Measurements from ENCODE around the gene KBTBD7.
"Not testable (repeated sequence)": the region's sequence is repeated elsewhere in the genome, so short reads cannot be mapped to it uniquely, and the experiment has no call there.

KBTBD7 gene

DNA sequence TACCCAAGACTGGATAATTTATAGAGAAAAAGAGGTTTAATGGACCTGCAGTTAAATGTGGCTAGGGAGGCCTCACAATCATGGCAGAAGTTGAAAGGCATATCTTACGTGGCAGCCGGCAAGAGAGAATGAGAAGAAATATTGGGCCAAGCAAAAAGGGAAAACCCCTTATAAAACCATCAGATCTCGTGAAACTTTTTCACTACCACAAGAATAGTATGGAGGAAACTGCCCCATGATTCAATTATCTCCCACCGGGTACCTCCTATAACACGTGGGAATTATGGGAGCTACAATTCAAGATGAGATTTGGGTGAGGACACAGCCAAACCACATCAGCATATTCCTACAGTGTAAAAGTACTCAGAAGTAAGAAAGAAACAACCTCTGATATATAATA lies 4.7 kb upstream of the KBTBD7 start:
- in situ Hi-C loops (cut with MboI; ENCODE audit: low sequenced_read_pairs): no loop called here

DNA sequence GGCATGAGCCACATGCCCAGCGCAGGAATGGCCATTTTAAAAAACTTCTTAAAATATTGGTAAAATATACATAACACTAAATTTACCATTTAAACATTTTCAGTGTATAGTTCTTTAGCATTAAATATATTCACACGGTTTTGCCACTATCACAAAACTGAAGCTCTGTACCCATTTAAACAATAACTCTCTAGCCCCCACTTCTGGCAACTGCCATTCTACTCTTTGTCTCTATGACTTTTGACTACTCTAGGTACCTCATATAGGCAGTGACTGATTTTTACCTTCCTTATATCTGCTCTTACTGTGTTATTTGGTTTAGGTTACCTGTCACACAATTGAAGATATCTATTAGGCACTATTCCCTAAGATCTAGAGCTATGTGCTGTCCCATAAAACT lies 2.3 kb upstream of the KBTBD7 start:
- in situ Hi-C loops (cut with MboI; ENCODE audit: low sequenced_read_pairs): no loop called here

- in situ Hi-C loops (cut with MboI; ENCODE audit: low sequenced_read_pairs): no loop called here
Measured at GRCh38 chr13:41196011-41196410, 1.6 kb upstream of the KBTBD7 start.

GRCh38 chr13:41193469-41193868 lies 900 bp downstream of the KBTBD7 start:
- in situ Hi-C loops (cut with MboI; ENCODE audit: low sequenced_read_pairs): no loop called here

- in situ Hi-C loops (cut with MboI; ENCODE audit: low sequenced_read_pairs): no loop called here
Measured at GRCh38 chr13:41188584-41188983, 5.8 kb downstream of the KBTBD7 start.

GRCh38 chr13:41186481-41186880 lies 7.9 kb downstream of the KBTBD7 start:
- in situ Hi-C loops (cut with MboI; ENCODE audit: low sequenced_read_pairs): no loop called here

- in situ Hi-C loops (cut with MboI; ENCODE audit: low sequenced_read_pairs): no loop called here
Measured at GRCh38 chr13:41182231-41182630, 12.1 kb downstream of the KBTBD7 start.

DNA sequence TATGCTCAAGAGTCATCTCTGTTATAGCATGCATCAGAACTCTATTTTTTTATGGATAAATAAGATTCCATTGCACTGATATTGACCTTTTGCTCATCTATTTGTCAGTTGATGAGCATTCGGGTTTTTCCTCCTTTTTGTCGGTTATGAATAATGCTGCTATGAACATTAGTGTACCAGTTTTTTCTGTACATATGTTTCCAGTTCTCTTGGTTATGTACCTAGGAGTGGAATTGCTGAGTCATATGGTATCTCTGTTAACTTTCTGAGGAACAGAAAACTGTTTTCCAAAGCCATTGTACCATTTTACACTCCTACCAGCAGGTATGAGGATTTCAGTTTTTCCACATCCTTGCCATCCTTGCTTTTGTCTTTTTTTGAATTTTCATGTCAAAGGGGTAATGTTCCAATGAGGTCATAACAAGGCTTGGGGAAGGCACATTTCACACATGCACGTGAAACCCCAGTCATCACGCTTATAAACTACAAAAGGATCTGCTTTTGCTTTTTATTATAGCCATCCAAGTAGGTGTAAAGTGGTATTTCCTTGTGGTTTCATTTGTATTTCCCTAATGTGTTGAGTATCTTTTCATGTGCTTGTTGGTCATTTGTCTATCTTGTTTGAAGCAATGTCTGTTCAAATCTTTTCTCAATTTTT lies 14.6 kb downstream of the KBTBD7 start:
- in situ Hi-C loops (cut with MboI; ENCODE audit: low sequenced_read_pairs): no loop called here

DNA sequence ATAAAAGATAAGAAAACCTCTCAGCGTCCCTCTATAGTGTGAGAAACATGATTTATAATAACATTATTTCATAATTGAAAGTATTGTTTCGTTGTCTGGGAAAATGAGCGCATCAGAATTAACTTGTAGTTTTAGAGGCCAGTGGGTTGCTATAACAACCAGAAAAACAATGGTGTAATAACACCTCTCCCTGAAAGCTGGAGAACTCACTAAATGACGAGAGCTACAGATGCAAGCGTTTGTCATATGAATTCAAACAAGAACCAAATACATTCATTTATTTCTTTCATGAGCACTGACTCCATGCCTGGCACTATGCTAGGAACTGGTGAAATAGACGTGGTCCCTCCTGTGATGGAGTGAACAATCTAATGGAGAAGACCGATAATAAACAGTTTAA lies 16.3 kb downstream of the KBTBD7 start:
- in situ Hi-C loops (cut with MboI; ENCODE audit: low sequenced_read_pairs): no loop called here

GRCh38 chr13:41177616-41178015 lies 16.8 kb downstream of the KBTBD7 start:
- in situ Hi-C loops (cut with MboI; ENCODE audit: low sequenced_read_pairs): no loop called here

DNA sequence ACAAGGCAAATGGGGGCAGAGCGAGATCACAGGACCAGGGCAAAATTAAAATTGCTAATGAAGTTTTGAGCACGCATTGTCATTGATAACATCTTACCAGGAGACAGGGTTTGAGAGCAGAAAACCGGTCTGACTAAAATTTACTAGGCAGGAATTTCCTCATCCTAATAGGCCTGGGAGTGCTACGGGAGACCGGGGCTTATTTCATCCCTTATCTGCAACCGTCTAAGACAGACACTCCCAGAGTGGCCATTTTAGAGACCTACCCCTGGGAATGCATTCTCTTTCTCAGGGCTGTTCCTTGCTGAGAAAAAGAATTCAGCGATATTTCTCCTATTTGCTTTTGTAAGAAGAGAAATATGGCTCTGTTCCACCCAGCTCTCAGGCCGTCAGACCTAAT lies 18.8 kb downstream of the KBTBD7 start:
- in situ Hi-C loops (cut with MboI; ENCODE audit: low sequenced_read_pairs): not testable (repeated sequence)

- in situ Hi-C loops (cut with MboI; ENCODE audit: low sequenced_read_pairs): no loop called here
Measured at GRCh38 chr13:41162151-41162550, 32.2 kb downstream of the KBTBD7 start.

GRCh38 chr13:41159174-41159573 lies 35.2 kb downstream of the KBTBD7 start:
- in situ Hi-C loops (cut with MboI; ENCODE audit: low sequenced_read_pairs): no loop called here

DNA sequence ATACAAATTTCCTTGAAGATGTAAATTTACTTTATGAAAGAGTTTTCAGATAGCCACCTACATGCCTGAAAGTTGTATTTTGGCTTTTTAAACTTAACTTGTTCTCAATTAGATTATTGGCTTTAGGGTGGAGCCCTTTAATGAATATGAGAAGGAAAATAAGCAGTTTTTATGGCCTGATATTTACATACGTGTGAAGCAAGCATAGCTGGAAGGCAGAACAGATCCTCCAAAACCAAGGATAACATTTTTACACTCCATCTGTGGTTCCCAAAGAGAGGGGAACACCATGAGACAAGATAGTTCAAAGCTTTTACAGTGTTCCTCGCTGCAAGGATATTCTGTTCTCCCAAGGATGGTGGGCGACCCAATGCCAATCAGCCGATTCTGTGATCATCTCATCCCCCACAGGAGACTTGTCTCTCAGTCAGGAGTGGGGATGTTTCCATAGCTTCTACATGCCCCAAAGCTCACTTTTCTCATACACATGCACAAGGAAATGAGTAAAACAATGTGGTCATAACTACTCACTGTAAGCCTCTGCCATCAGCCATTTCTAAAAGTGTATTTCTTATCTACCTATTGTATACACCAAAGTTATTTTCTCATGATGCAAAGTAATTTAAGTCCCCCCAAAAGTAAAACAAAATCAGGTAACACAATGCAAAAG lies 37.2 kb downstream of the KBTBD7 start:
- in situ Hi-C loops (cut with MboI; ENCODE audit: low sequenced_read_pairs): no loop called here

- in situ Hi-C loops (cut with MboI; ENCODE audit: low sequenced_read_pairs): no loop called here
Measured at GRCh38 chr13:41156620-41157019, 37.7 kb downstream of the KBTBD7 start.

- in situ Hi-C loops (cut with MboI; ENCODE audit: low sequenced_read_pairs): no loop called here
Measured at GRCh38 chr13:41154042-41154441, 40.3 kb downstream of the KBTBD7 start.

- in situ Hi-C loops (cut with MboI; ENCODE audit: low sequenced_read_pairs): no loop called here
Measured at GRCh38 chr13:41152005-41152404, 42.4 kb downstream of the KBTBD7 start.

DNA sequence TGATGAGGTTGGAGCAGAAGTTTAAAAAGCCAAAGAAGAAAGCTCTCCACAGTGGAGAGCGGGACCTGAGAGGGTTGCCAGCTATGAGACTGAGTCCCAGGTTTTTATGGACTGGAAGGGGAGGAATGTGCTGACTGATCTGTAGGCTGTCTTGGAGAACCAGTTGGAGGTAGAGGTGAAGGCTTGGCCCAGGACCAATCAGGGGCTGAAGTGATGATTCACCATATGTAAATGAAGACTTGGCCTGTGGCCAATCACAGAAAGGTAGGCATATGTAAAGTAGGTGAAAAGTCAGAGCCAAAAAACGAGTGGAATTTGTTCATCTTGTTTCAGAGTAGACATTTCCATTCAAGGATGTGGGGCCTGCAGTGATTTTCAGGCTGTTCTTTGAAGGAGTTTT lies 44.3 kb downstream of the KBTBD7 start:
- in situ Hi-C loops (cut with MboI; ENCODE audit: low sequenced_read_pairs): no loop called here

- in situ Hi-C loops (cut with MboI; ENCODE audit: low sequenced_read_pairs): no loop called here
Measured at GRCh38 chr13:41148419-41149283, 45.7 kb downstream of the KBTBD7 start.

GRCh38 chr13:41145136-41145908 lies 49.0 kb downstream of the KBTBD7 start:
- in situ Hi-C loops (cut with MboI; ENCODE audit: low sequenced_read_pairs): no loop called here

GRCh38 chr13:41144576-41144975 lies 49.8 kb downstream of the KBTBD7 start:
- in situ Hi-C loops (cut with MboI; ENCODE audit: low sequenced_read_pairs): no loop called here
